ENCODE data around the gene CACNA2D4. TPM values are rescaled to one million over a fixed set of nuclear protein-coding genes. Genes with fewer than 3 reads are reported as not detected.

Gene CACNA2D4
- total and polyA plus RNA-seq, 2 donors (not counting 3 experiments of a cell fraction or from before 2014, with no cell fraction given): 0.58 to 0.73 TPM

GRCh38 chr12:1911598-1912575, 6.6 kb downstream of the CACNA2D4 start:
- Histone ChIP-seq H3K9me3 (replicated peaks; ENCODE audit: control insufficient read depth, insufficient read depth, low read length) (no peaks in the 10 kb centered on the region), H3K27me3 (ENCODE audit: control insufficient read depth in 2 of 2, insufficient read depth in 2 of 2, low read length in 2 of 2) (no peaks in the 10 kb centered on the region), H3K4me2 (ENCODE audit: insufficient read depth, low read length) (no peak overlapping the region), H3K4me1 (ENCODE audit: control insufficient read depth, extremely low read depth, insufficient read depth, low read length) (no peaks in the 10 kb centered on the region), H2AFZ (ENCODE audit: low read depth, low read length) (no peak overlapping the region), H3K9me1 (replicated peaks; ENCODE audit: control insufficient read depth, extremely low read depth, insufficient read depth, low read length) (no peaks in the 10 kb centered on the region), H3K79me2 (ENCODE audit: control insufficient read depth, insufficient read depth, low read length) (no peaks in the 10 kb centered on the region), H3K36me3 (ENCODE audit: control insufficient read depth in 2 of 2, extremely low read depth in 1 of 2, insufficient read depth in 2 of 2, low read length in 2 of 2) (no peaks in the 10 kb centered on the region), H3K27ac (ENCODE audit: insufficient read depth, low read depth, low read length) (no peak overlapping the region), H4K20me1 (replicated peaks; ENCODE audit: control insufficient read depth, extremely low read depth, insufficient read depth, low read length) (no peaks in the 10 kb centered on the region), H3K4me3 (replicated peaks in 1 of 3; ENCODE audit: insufficient read depth in 1 of 3, low read depth in 1 of 3, low read length in 3 of 3) (no peak overlapping the region), H3K9ac (replicated peaks; ENCODE audit: extremely low read depth, insufficient read depth, low read length) (no peak overlapping the region)
- POLR2A ChIA-PET: no interaction called here
- intact Hi-C loops (cut with micrococcal nuclease): no loop called here
- FAIRE-seq (no peak), DNase-seq (ENCODE audit: low read depth, low spot score) (no peak)
- CTCF ChIA-PET: no interaction called here
- TF ChIP-seq FOS (IDR thresholded peaks at IDR 0.05; ENCODE audit: borderline replicate concordance, insufficient read depth, low read length) (no peak), MYC (IDR thresholded peaks at IDR 0.05; ENCODE audit: low read depth, low read length) (no peak), GATA2 (IDR thresholded peaks at IDR 0.05; ENCODE audit: insufficient read depth, insufficient read length, low read depth, low read length) (no peak), EZH2 (IDR thresholded peaks at IDR 0.05; ENCODE audit: borderline replicate concordance, low read depth, low read length, severe bottlenecking) (no peak)
- TF ChIP-seq, protein P1, sequence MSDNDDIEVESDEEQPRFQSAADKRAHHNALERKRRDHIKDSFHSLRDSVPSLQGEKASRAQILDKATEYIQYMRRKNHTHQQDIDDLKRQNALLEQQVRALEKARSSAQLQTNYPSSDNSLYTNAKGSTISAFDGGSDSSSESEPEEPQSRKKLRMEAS (IDR thresholded peaks at IDR 0.05; ENCODE audit: insufficient read depth, insufficient read length): no peak
- BruUV-seq (replicated peaks): no TSS peak
- dilution Hi-C loops (cut with MboI; ENCODE audit: extremely low pct_ligation_motif_present, low sequenced_read_pairs): no loop called here

DNA sequence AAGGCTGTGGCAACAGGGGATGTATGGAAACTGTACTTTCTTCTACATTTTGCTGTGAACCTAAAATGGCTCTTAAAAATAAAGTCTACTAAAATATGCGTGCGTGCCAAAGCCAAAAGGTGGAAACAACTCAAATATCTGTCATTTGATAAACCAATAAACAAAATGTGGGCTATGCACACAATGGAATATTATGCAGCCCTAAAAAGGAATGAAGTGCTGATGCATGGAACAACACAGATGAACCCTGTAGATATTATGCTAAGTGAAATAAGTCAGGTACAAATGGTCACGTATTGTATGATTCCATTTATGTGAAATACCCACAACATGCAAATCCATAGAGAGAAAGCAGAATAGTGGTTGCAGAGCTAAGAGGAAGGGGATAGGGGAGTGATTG, 8.0 kb downstream of the CACNA2D4 start:
- no peak for DNase-seq (ENCODE audit: low read depth, low spot score)
- no peaks in the 10 kb centered on the region for H3K27me3 ChIP-seq (ENCODE audit: control insufficient read depth in 2 of 2, insufficient read depth in 2 of 2, low read length in 2 of 2)
- TF ChIP-seq EZH2 (IDR thresholded peaks at IDR 0.05; ENCODE audit: borderline replicate concordance, low read depth, low read length, severe bottlenecking) (no peak), JUN (IDR thresholded peaks at IDR 0.05; ENCODE audit: borderline replicate concordance, insufficient read depth, insufficient read length, low read depth) (no peak)
- intact Hi-C loops (cut with micrococcal nuclease) (no loop called here), dilution Hi-C loops (cut with MboI; ENCODE audit: extremely low pct_ligation_motif_present, low sequenced_read_pairs) (no loop called here)
- ChIA-PET POLR2A (no interaction called here), CTCF (no interaction called here)
- no peaks in the 10 kb centered on the region for H3K4me1 ChIP-seq (ENCODE audit: control insufficient read depth, extremely low read depth, insufficient read depth, low read length)
- H3K79me2 ChIP-seq (ENCODE audit: control insufficient read depth, insufficient read depth, low read length): no peaks in the 10 kb centered on the region
- H3K9me1 ChIP-seq (replicated peaks; ENCODE audit: control insufficient read depth, extremely low read depth, insufficient read depth, low read length): no peaks in the 10 kb centered on the region
- H3K27ac ChIP-seq (ENCODE audit: insufficient read depth, low read depth, low read length): no peak overlapping the region
- H3K9me3 ChIP-seq (replicated peaks; ENCODE audit: control insufficient read depth, insufficient read depth, low read length): no peaks in the 10 kb centered on the region
- H4K20me1 ChIP-seq (replicated peaks; ENCODE audit: control insufficient read depth, extremely low read depth, insufficient read depth, low read length): no peaks in the 10 kb centered on the region
- no peak overlapping the region for H3K4me2 ChIP-seq (ENCODE audit: insufficient read depth, low read length)
- H3K9ac ChIP-seq (replicated peaks; ENCODE audit: extremely low read depth, insufficient read depth, low read length): no peak overlapping the region
- no peak overlapping the region for H3K4me3 ChIP-seq (replicated peaks in 1 of 3; ENCODE audit: insufficient read depth in 1 of 3, low read depth in 1 of 3, low read length in 3 of 3)
- no peaks in the 10 kb centered on the region for H3K36me3 ChIP-seq (ENCODE audit: control insufficient read depth in 2 of 2, extremely low read depth in 1 of 2, insufficient read depth in 2 of 2, low read length in 2 of 2)
- H2AFZ ChIP-seq (ENCODE audit: low read depth, low read length): no peak overlapping the region
- no TSS peak for BruUV-seq (replicated peaks)
- no peak for FAIRE-seq

Data from endothelial cell of umbilical vein (primary cell).